ENCODE results near the gene MAST4.

MAST4 gene

DNA sequence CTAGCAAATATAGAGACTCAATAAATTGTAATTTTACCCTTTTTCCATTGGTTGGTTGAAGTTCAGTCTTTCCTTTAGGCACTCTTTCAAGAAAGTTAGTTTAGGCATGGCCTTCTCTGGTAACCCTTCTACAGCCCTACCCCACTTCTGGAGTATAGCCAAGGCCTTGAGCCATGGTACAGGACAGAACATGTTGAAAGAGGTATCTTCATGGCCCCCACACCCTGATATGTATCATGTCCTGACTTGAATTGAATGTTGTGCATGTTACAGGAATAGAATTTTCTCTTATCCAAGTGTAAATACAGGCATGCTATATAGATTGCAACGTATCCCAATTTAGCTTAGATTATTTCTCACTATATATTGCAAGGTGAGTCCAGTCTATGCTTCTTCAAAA is 424.8 kb downstream of the MAST4 start:
- DNase-seq (ENCODE audit: low spot score) = no peak

DNA sequence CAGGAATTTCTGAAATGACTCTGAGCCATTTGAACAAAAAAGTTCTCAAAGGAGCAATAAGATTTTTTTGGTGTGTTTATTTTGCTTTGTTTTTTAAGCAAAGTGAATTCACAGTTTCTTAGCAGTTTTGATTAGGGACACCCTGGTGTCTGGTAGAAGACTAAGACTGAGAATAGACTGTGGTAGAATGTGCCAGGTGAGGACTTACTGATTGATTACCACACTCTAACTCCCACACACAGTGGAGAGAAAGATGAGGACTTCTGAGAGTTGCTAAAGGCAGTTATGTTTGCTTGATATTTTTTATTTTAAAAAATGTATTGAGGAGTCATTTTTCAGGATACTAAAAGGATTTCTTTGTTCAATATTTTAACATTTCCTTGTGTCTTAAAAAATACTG is 425.3 kb downstream of the MAST4 start:
- DNase-seq (ENCODE audit: low spot score) = no peak

DNA sequence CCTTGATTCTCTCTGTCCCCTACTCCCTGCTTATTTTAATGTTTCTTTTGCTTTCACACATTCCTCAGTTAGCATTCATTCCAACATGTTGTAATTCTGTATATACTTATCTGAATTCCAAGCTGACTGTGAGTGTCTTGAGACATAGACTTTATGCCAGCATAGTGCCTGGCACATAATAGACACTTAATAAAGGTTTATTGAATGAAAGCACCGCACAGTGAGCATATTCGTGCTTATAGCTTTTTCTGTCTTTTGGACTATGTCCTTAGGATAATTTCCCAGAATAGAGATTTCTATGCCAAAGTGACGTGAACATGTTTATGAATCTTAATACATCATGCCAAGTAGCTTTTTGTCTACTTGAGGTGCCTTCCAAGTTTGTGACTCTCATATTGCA is 425.8 kb downstream of the MAST4 start:
- no peak for DNase-seq (ENCODE audit: low spot score)

DNA sequence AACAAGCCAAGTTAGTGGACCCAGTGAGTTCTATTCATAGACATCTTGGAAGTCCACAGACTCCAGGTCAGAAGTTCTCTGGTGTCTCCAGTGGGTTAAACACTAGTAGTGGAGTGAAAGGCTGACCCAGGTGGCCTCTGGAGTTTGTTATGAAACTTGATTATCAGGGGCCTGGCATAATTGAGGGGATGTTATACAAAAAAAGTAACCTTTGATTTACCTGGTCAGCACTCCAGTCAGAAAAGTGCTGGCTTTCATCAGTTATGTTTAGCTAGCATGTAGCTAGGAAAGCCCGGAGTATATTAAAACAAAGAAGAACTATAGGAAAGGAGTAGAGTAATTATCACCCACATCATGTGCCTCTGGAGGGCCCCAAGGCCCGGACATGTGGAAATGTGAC is 429.3 kb downstream of the MAST4 start:
- DNase-seq (ENCODE audit: low spot score) = no peak

DNA sequence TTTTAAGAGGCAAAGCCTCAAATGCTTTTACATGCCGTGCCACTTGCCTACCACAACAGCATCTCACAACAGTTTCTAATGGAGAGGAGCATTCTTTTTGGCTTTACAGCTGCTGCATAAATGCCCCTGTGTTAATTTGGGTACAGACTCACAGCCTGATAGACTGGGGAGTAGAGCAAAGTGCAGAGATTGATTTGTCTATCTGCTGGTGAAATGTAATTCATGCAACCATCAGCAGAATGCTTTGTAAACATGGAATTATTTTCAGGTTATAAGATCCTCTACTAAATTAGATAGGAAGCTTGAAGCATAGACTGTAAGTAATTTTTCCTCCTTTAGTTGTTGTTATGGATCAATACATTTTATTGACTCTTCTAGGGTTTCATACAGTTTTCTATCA is 430.1 kb downstream of the MAST4 start:
- no peak for DNase-seq (ENCODE audit: low spot score)

DNA sequence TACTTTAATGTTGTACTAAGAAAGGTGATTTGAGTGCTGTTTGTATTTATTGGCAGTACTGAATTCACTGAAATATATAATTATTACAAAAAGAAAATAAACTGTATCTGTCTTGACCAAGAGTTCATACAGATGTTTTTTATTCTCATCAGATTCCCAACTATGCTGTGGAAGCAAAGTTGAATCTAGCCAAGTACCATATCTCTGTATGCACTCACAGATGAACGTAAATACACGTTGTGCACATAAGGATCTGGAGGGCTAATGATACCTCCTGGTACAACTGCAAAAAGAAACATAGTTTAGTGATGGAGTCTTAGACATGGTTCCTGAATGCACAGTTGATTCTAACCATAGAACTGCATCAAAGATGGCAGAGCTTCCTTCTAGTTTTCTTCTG is 431.0 kb downstream of the MAST4 start:
- no peak for DNase-seq (ENCODE audit: low spot score)

DNA sequence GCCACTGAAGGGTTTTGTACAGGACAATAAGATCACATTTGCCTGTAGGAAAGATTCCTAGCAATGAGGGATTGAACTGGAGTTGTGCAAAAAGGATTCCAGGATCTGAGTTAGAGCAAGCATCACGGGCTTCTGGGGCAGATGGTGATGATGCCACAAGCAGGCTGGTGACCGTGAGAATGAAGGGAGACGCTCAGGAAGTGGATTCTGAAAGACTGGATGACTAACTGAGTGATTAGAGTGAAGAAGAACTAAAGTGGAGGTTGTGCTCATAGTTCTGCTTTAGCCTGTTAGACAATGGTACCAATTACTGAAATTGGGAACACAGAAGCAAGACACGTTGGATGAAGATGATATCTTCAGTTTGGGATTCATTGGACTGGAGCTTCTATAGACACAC is 432.2 kb downstream of the MAST4 start:
- no peak for DNase-seq (ENCODE audit: low spot score)

DNA sequence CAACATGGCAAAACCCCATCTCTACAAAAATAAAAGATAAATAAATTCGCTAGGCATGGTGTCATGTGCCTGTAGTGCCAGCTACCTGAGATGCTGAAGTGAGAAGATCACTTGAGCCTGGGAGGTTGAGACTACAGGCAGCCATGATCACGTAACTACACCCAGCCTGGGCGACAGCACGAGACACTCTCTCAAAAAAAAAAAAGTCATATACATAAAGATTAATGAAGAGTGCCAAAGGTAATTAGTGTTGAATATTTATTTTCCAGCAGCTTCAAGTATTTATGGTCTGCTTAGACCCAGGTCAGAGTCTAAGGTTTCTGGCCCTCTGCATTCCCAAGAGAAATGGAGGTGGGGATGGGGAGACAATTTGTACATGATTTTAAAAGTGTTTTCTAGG is 432.7 kb downstream of the MAST4 start:
- DNase-seq (ENCODE audit: low spot score) = no peak

DNA sequence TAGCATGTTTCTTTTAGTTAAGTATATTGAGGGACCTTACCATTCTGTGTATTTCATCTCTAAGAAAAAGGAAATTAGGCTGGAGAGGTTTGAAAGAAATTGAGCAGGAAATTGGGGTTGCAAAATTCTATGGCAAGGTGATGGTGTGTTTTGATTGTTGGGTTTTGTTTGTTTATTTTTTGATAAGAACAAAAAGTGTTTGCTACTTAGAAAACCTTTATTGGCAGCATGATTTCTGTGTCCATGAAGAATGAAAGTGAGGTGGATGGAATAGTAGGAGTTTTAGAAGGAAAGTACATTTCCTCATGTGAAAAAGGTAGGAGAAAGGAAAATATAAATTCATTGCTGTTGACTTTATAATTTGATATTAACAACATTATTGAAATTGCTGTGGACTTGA is 433.3 kb downstream of the MAST4 start:
- no peak for DNase-seq (ENCODE audit: low spot score)

DNA sequence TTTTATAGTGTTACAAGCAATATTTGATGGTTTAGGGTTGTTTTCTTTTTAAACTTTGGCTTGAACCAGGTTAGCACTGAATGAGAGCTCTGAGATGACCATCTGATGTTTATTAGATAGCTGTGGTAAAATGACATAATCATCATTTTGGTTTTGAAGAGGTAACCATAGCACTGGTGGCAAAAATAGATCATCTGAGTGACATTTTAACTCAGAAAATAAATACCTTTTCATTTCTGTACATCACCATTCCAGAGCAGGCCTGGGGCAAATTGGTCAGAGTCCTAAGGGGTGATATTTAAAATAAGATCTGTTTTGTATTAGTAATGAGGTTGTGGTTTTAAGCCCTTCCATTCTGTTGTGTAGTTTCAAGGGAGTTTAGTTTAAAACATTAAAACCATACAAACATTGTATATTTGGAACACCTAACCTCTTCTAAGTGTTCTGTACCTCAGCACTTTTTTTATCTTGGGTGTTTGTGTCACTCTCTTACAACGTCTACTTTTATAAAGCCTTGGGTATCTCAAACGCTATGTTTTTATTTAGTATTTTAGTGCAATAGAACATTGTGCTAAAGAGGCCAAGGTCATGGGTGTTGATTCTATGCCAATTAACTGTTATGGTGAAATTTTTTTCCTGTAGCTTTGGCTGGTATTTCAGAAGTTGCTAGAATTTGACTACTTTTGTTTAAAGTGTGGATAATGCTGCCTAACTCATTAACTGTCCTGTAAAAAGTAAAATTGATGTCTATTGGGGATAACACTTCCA is 434.3 kb downstream of the MAST4 start:
- DNase-seq (ENCODE audit: low spot score) = no peak

DNA sequence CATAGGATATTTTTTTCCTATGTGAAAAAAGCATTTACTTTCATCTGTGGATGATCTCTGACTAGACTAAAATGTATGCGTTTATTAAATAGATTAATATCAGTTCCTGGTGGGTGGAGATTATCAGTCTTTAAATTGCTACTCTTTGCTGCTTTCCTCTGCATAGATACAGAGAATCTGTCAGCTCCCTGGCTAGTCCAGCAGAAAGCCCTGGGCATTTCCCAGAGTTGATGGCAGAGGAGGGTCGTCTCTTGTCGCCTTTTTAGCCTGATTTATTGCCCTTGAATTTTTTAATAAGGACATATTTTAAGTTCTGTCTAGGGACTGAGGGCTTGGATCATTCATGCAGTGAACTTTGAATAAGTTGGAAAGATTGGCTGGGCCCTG is 434.9 kb downstream of the MAST4 start:
- no peak for DNase-seq (ENCODE audit: low spot score)

DNA sequence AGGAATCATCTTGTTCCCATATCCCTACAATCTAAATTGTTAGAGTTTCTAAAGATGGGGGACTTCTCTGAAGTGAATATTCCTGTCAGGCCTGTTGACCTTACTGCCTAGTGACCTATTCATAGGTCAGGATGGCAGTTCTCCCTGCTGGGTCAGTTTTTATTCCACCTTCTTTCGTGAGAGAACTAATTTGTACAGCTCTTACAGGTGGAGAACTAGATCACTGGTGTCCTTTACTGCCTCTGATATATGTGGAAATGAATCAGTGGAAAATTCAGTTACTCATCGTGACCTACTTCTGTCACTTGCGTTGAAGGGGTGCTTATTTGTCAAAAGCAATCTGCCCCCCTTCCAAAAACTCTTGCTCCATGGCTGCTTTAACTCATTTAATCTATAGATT is 435.5 kb downstream of the MAST4 start:
- DNase-seq (ENCODE audit: low spot score) = no peak

DNA sequence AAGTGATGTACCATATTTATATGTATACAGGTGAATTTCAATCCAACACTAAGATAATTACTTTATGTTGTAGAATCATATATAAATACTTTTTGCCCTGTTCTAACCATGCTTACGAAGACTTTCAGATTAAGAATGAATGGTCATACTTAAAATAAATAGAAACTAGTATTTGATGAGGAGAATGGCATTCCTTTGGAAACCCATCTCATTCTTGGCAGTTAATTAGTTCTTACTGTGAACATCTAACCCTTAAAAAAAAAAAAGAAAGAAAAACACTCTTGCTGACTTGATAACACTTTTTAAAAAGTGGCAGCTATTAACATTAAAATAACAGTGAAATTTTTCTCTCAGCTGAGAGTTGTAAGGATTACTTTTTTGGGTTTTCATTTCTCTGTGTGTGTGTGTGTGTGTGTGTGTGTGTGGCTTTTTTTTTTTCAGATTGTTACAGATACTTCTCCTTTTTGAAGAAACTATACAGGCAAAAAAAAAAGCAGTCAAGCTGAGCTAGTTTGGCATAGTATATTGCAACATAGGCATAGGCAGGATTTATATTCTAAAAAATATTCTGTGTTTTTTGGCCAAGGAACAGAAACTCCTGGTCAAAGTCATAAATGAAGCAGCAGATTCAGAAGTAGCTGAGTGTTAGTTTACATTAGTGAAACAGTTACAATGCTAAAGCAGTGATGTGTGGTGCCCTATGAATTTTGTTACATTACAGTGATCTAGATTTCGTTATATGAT is 436.9 kb downstream of the MAST4 start:
- DNase-seq (ENCODE audit: low spot score) = no peak

DNA sequence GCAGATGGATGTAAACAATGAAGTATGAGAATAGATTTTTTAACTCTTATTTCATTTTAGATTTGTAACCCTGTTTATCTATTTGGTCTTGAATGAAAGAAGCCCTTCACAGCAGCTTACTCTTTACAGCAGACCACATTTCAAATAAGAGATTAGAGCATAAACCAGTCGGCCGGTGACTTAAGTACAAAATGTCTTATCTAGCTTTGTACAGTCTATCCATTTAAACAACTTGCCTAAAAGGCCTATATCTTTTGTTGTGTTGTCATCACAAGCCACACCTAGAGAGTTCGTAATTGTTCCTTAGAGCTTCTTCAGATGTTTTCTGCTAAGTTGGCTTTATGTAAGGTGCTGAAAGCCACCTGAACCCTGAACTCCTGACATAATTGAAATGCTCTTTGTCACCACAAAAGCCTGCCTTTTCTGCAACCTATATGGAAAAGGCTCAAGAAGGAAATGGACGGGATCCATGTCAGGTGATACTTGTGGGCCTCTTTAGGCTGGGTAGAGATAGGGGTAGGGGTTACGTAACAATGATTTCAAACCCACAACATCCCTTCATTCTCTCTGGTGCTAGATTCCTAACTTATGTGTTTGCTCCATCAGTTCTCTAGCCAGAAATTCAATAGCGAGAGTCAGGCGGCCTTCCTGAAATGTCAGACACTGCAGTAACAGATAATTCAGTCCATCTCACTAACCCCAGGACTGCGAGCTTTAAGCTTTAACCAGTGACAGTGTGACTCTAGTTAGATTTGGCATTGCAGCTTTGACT is 437.9 kb downstream of the MAST4 start:
- no peak for DNase-seq (ENCODE audit: low spot score)

DNA sequence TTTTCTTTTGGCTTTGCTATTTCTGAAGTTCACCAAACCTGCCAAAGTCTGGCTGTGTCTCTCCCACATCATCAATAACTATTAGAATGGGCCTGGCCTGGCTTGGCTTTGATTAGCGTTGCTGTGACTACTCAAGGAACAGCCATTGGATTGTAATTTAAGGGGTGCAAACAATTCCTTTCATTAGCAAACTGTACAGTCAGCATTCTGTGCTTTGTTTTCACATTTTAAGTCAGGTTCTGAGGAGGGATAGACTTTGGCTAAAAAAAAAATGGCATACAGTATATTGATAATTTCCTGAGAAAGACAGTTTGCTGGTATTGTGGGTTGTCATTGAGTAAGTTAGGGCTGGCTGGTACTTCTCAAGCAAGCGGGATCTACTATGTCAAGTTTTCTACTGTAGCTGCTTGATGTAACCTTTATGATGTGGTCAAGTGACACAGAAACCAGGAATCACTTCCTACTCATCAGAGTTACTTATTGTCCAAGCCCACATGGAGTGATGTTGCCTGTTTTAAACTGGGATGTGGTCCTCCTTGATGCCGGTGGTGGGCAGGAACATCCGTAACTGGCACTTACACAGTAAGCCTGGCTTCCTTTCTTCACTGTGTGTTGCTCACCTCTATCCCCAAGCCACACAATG is 439.0 kb downstream of the MAST4 start:
- DNase-seq (ENCODE audit: low spot score) = no peak

DNA sequence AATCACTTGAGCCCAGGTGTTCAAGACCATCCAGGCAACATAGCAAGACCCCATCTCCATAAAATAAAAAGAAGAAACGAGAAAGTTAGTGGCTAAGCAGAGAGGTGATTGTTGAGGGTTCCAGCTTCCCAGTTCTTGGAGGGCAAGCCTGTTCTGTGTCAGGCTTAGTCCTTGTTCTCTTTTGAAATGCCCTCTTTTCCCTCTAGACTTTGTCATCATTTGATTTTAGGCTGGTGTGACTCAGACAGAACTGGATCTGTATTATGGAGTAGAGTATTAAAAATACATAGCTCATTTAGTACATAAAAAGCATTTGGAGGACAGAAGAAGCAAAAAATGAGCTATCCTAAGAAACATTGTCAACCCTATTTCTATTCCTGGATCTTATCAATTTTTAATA is 441.0 kb downstream of the MAST4 start:
- no peak for DNase-seq (ENCODE audit: low spot score)

DNA sequence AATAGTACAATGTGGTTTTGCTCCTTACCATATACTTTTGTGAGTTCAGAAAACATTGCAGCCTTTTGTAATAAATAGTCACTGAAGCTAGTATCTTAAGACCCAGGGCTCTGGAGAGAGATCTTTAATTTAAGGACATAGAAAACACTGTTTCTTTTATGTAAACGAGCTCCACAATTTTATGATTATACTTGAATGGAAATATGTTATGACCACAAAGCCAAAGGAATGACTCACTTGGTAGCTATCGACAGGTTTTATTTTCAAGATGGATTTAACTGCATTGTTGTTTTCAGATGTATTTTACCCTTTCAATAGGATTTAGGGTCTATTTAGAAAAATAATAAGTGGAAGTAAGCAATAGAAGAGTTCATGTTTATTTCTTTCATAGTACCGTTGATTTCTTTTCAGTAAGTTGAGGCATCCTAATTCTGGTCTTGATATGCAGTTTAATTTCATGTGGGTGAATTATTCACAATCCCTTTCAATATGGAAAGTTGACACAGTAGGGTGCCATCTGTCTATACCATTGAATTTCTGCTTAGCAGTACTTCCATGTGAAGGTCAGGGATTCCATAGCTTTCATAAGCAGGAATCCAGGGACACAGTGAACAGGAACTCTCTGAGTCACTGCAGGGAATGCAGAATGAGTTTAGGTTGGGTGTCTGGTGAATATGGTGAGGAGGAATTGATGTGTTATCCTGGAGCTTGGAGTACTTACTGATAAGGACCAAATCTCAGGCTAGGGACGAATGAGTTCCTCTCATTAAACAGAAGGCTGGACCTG is 442.8 kb downstream of the MAST4 start:
- no peak for DNase-seq (ENCODE audit: low spot score)

DNA sequence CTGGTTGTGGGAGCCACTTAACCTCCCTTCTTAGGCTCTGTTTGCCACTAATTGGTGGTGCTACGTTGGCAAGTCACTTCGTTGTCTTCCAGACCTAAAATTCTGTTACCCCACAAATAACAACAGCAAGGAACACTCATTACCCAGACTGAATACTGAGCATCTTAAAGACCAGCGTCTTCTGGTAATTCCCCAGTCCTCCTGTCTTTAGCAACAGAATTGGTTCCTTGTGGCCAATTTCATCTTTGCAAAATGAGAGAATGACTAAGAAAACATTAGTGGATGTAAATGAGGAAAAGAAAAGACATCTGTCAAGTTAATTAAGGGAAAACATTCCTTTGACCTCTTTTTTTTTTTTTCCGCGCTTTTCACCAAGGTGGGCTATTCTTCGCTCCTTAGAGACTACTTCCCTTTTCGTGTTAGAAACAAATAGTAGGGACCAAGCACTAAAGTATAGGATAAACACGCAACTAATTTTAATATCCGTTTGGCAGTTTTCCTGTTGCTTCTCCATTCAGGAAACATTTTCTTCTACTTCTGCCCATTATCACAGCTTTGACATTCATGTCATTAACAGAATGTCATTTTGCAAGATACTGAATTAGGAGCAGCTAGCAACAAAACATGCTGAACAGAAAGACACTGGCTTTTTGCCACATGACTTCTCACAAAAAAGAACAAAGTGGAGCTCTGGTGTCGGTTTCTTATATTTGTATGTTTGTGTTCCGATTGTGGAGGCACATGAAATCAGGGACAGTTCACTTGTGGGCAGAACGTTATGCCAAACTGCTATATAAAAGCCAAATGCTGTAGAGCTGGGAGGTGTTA is 446.2 kb downstream of the MAST4 start:
- no peak for DNase-seq (ENCODE audit: low spot score)

DNA sequence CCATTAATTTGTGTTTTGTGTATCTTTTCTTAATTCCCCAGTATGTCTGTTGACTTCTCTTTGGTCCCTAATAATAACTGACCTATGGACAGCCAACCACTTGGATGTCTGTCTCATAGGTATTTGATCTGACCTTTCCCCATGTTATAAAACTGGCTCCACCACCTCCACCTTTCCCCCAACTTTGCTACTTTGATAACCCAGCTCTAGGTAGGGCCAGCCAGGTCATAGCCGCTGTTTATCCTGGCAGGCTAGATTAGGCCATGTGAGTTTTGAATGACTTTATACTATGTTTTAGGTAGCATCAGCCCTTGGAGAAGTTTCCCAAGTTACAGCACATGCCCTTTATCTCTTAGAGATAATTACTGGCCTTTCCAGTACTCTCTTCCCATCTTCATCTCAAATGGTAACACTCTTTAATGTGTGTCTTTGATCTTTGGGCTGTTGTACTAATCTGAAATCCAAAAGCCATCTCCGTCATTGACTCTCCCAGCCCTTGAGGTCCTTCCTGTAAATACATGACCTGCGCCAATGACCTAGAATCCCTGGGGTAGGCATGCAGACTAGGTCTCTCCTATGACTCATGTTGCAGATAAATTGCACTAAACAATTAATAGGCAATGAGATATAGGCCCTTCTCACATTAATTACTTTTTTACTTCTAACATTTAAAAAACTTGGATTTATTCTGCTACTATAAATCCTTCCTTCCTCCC is 447.8 kb downstream of the MAST4 start:
- DNase-seq (ENCODE audit: low spot score) = no peak

Measured in HuH-7 (cell line).